RPMI8226 (cell line): ENCODE results near the gene COPE.
A peak's percentile ranks its signal among the peaks of the same experiment; 100 is the strongest.
"Not testable (repeated sequence)": the region's sequence is repeated elsewhere in the genome, so short reads cannot be mapped to it uniquely, and the experiment has no call there.

Experiments
- DNase-seq: peaks from one replicate; pipeline ENCODE4 v3.0.0-alpha.2; 2015

The COPE gene

GRCh38 chr19:18919086-18919899, at the start of gene COPE, which contains the start of gene DDX49:
Gene COPE (minus strand): TSS chr19:18919387. CDS start chr19:18919348, 39 bp downstream.
Gene DDX49 (plus strand): TSS chr19:18919715. CDS start chr19:18919742, 27 bp downstream.
- peak; percentile 99 for DNase-seq

GRCh38 chr19:18967358-18968146, 48.4 kb upstream of the COPE start:
- peak; percentile 43 for DNase-seq

GRCh38 chr19:18966307-18966706, 47.1 kb upstream of the COPE start:
- no peak for DNase-seq

GRCh38 chr19:18964121-18964520, 44.9 kb upstream of the COPE start:
- no peak for DNase-seq

GRCh38 chr19:18961767-18962620, 42.8 kb upstream of the COPE start:
- peak; percentile 59 for DNase-seq

- DNase-seq: no peak
These were observed 41.2 kb upstream of the COPE start for GRCh38 chr19:18960370-18960769.

GRCh38 chr19:18955042-18955441, 35.9 kb upstream of the COPE start:
- DNase-seq: no peak

GRCh38 chr19:18954094-18954493, 34.9 kb upstream of the COPE start:
- no peak for DNase-seq

- not testable (repeated sequence) for DNase-seq
These were observed 33.3 kb upstream of the COPE start for GRCh38 chr19:18952364-18953003.

- DNase-seq: no peak
These were observed 32.6 kb upstream of the COPE start for GRCh38 chr19:18951721-18952281.

- DNase-seq: no peak
These were observed 30.7 kb upstream of the COPE start for GRCh38 chr19:18949858-18950257.

- no peak for DNase-seq
These were observed 29.8 kb upstream of the COPE start for GRCh38 chr19:18948976-18949356.

GRCh38 chr19:18948075-18948975, 29.1 kb upstream of the COPE start:
- DNase-seq: no peak

GRCh38 chr19:18946918-18947317, 27.7 kb upstream of the COPE start:
- DNase-seq: peak; percentile 88

GRCh38 chr19:18946335-18946734, 27.1 kb upstream of the COPE start:
- no peak for DNase-seq

- DNase-seq: no peak
These were observed 26.1 kb upstream of the COPE start for GRCh38 chr19:18945297-18945696.

GRCh38 chr19:18943465-18943864, 24.3 kb upstream of the COPE start:
- DNase-seq: no peak

- no peak for DNase-seq
These were observed 23.5 kb upstream of the COPE start for GRCh38 chr19:18942692-18943091.

- no peak for DNase-seq
These were observed 22.6 kb upstream of the COPE start for GRCh38 chr19:18941628-18942354.
